Keratinocyte (primary cell): Measurements from ENCODE around the gene NBEA.

Experiments
- EZH2 ChIP-seq: IDR thresholded peaks from one replicate; pipeline ENCODE4 v1.6.1; 2012; ENCODE audit warnings: inconsistent platforms, mild to moderate bottlenecking, low read length, moderate library complexity
- TF ChIP-seq, protein P1 (sequence below), 3 experiments: IDR thresholded peaks in 1 of 3; conservative IDR thresholded peaks in 1 of 3; optimal IDR thresholded peaks in 1 of 3; 2 replicates in 2 of 3; 3 replicates in 1 of 3; pipeline versions ENCODE3 to v1.5.1; 2011; ENCODE audit warnings: low read length in 3 of 3, mild to moderate bottlenecking in 3 of 3, moderate library complexity in 2 of 3, control low read depth in 1 of 3, inconsistent platforms in 1 of 3; ENCODE audit not compliant: insufficient read depth in 2 of 3; ENCODE audit errors: extremely low read depth in 1 of 3

DNA sequence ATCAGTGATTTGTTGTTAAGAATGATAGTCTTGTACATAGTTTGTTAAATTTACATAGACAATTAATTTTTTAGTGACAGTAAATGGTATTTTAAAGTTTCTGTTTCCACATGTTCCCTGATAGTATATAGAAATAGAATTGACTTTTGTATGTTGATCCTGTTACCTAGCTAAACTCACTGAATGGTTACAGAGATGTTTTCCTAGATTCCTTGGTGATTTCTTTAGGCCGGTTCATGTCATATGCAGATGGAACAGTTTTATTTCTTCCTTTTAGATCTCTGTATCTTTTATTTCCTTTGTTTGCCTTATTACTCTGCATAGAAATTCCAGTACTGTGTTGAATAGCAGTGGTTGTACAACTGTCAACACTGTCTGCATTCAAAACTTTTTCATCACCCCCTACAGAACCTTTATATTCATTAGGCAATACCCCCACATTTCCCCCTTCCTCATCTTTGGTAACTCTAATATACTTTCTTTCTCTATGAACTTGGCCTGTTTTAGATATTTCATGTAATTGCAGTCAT, 86.3 kb downstream of the NBEA start:
- no peak for TF ChIP-seq EZH2
- TF ChIP-seq, protein P1, sequence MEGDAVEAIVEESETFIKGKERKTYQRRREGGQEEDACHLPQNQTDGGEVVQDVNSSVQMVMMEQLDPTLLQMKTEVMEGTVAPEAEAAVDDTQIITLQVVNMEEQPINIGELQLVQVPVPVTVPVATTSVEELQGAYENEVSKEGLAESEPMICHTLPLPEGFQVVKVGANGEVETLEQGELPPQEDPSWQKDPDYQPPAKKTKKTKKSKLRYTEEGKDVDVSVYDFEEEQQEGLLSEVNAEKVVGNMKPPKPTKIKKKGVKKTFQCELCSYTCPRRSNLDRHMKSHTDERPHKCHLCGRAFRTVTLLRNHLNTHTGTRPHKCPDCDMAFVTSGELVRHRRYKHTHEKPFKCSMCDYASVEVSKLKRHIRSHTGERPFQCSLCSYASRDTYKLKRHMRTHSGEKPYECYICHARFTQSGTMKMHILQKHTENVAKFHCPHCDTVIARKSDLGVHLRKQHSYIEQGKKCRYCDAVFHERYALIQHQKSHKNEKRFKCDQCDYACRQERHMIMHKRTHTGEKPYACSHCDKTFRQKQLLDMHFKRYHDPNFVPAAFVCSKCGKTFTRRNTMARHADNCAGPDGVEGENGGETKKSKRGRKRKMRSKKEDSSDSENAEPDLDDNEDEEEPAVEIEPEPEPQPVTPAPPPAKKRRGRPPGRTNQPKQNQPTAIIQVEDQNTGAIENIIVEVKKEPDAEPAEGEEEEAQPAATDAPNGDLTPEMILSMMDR (optimal IDR thresholded peaks at IDR 0.05 in 1 of 3, IDR thresholded peaks at IDR 0.05 in 1 of 3, conservative IDR thresholded peaks at IDR 0.05 in 1 of 3; ENCODE audit: extremely low read depth in 1 of 3, insufficient read depth in 2 of 3, low read length in 3 of 3) = no peak
